Loucy (cell line): ENCODE data around the gene C12orf60.

Experiments
- CTCF ChIP-seq: fragments of 200-600 bp; sonication (generic); conservative IDR thresholded peaks from 2 replicates; pipeline ENCODE4 v1.5.1; 2014; ENCODE audit warnings: mild to moderate bottlenecking, antibody characterized with exemption, low read length
- EZH2phosphoT487 ChIP-seq: fragments of 200-600 bp; IDR thresholded peaks from 2 replicates; pipeline ENCODE4 v1.6.1; 2018; ENCODE audit warnings: antibody characterized with exemption, mild to moderate bottlenecking, moderate library complexity, borderline replicate concordance

GRCh38 chr12:14833336-14833735 lies 29.9 kb downstream of the C12orf60 start:
- TF ChIP-seq CTCF (no peak), EZH2phosphoT487 (no peak)
